Loucy (cell line): Measurements from ENCODE around the gene PRR15.

ENCODE experiments used
- EZH2phosphoT487 ChIP-seq: fragments of 200-600 bp; IDR thresholded peaks from 2 replicates; pipeline ENCODE4 v1.6.1; 2018; ENCODE audit warnings: antibody characterized with exemption, mild to moderate bottlenecking, moderate library complexity, borderline replicate concordance
- TF ChIP-seq, protein P1 (sequence below): fragments of 200-600 bp; sonication (generic); conservative IDR thresholded peaks from 2 replicates; pipeline ENCODE4 v1.5.1; 2014; ENCODE audit warnings: mild to moderate bottlenecking, antibody characterized with exemption, low read length

DNA sequence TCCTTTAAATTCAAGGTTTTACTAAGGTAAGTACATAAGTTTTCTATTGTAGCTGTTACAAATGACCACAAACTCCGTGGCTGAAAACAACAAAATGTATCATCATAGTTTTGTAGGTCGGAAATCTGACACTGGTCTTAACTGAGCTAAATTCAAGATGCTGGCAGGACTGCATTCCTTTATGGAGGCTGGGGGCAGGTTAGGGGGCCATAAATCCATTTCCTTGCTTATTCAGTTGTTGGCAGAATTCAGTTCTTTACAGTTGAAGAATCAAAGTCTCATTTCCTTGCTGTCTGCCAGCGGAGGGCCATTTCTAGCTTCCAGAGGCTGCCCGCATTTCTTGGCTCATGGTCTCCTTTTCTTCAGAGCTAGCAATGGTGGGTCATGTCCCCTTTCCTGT lies 11.2 kb upstream of the PRR15 start:
- TF ChIP-seq, protein P1, sequence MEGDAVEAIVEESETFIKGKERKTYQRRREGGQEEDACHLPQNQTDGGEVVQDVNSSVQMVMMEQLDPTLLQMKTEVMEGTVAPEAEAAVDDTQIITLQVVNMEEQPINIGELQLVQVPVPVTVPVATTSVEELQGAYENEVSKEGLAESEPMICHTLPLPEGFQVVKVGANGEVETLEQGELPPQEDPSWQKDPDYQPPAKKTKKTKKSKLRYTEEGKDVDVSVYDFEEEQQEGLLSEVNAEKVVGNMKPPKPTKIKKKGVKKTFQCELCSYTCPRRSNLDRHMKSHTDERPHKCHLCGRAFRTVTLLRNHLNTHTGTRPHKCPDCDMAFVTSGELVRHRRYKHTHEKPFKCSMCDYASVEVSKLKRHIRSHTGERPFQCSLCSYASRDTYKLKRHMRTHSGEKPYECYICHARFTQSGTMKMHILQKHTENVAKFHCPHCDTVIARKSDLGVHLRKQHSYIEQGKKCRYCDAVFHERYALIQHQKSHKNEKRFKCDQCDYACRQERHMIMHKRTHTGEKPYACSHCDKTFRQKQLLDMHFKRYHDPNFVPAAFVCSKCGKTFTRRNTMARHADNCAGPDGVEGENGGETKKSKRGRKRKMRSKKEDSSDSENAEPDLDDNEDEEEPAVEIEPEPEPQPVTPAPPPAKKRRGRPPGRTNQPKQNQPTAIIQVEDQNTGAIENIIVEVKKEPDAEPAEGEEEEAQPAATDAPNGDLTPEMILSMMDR, result no peak
- no peak for TF ChIP-seq EZH2phosphoT487
